Liver (tissue), 9 donors: Measurements from ENCODE around the gene ICAM1. TPM values are rescaled to one million over a fixed set of nuclear protein-coding genes. Genes with fewer than 3 reads are reported as not detected.

Source experiments
- DNase-seq: peaks from one replicate; pipeline ENCODE4 v3.0.0-alpha.2; 2017; ENCODE audit warnings: low spot score
- H3K27ac ChIP-seq, 2 donors: one replicate each; pipeline ENCODE4 v1.7.0; 2013; ENCODE audit warnings: inconsistent platforms in 2 of 2, low read length in 2 of 2, control low read depth in 1 of 2, low read depth in 1 of 2, mild to moderate bottlenecking in 1 of 2
- H3K27me3 ChIP-seq, 4 donors: one replicate each; pipeline versions ENCODE4 v1.6.1 to v1.7.0; 2013; ENCODE audit warnings: low read length in 3 of 4, inconsistent platforms in 1 of 4, mild to moderate bottlenecking in 1 of 4, moderate library complexity in 1 of 4; ENCODE audit not compliant: control insufficient read depth in 4 of 4, insufficient read depth in 4 of 4
- H3K36me3 ChIP-seq, 4 donors: one replicate each; pipeline versions ENCODE4 v1.6.1 to v1.7.0; 2013; ENCODE audit warnings: low read length in 3 of 4, mild to moderate bottlenecking in 3 of 4, low read depth in 1 of 4, moderate library complexity in 1 of 4; ENCODE audit not compliant: control insufficient read depth in 4 of 4, insufficient read depth in 3 of 4
- H3K4me1 ChIP-seq, 4 donors: one replicate each; pipeline versions ENCODE4 v1.6.1 to v1.7.0; 2013; ENCODE audit warnings: low read length in 3 of 4, mild to moderate bottlenecking in 3 of 4, moderate library complexity in 1 of 4; ENCODE audit not compliant: control insufficient read depth in 4 of 4, insufficient read depth in 4 of 4
- H3K4me3 ChIP-seq, 3 donors: one replicate each; pipeline versions ENCODE4 v1.6.1 to v1.7.0; 2013; ENCODE audit warnings: low read length in 3 of 3, control low read depth in 1 of 3, low read depth in 1 of 3, mild to moderate bottlenecking in 1 of 3
- H3K9ac ChIP-seq, 2 donors: one replicate each; pipeline ENCODE4 v1.7.0; 2013; ENCODE audit warnings: low read length in 2 of 2, mild to moderate bottlenecking in 2 of 2, moderate library complexity in 2 of 2, control low read depth in 1 of 2, low read depth in 1 of 2
- H3K9me3 ChIP-seq, 4 donors: one replicate each; pipeline versions ENCODE4 v1.6.1 to v1.7.0; 2013; ENCODE audit warnings: low read length in 3 of 4; ENCODE audit not compliant: control insufficient read depth in 4 of 4
- EGR1 ChIP-seq, 2 donors: IDR thresholded peaks; 2 replicates each; pipeline ENCODE4 v1.6.1; 2016 to 2018; ENCODE audit warnings: antibody characterized with exemption in 2 of 2, low read depth in 2 of 2
- FOXA1 ChIP-seq: IDR thresholded peaks from 2 replicates; pipeline ENCODE4 v1.6.1; 2016; ENCODE audit warnings: antibody characterized with exemption
- FOXA2 ChIP-seq: IDR thresholded peaks from 2 replicates; pipeline ENCODE4 v1.6.1; 2016; ENCODE audit warnings: antibody characterized with exemption
- GABPA ChIP-seq, 2 donors: IDR thresholded peaks in 1 of 2; conservative IDR thresholded peaks in 1 of 2; 2 replicates each; pipeline ENCODE4 v1.6.1; 2016; ENCODE audit warnings: antibody characterized with exemption in 2 of 2, mild to moderate bottlenecking in 1 of 2, moderate library complexity in 1 of 2
- HNF4A ChIP-seq, 2 donors: conservative IDR thresholded peaks; 2 replicates each; pipeline ENCODE4 v1.6.1; 2016; ENCODE audit warnings: antibody characterized with exemption in 2 of 2, mild to moderate bottlenecking in 2 of 2
- HNF4G ChIP-seq: IDR thresholded peaks from 2 replicates; pipeline ENCODE4 v1.6.1; 2016; ENCODE audit warnings: antibody characterized with exemption
- JUND ChIP-seq, 2 donors: IDR thresholded peaks; 2 replicates each; pipeline ENCODE4 v1.6.1; 2016; ENCODE audit warnings: antibody characterized with exemption in 2 of 2
- NR2F2 ChIP-seq: IDR thresholded peaks from 2 replicates; pipeline ENCODE4 v1.6.1; 2016; ENCODE audit warnings: antibody characterized with exemption
- RAD21 ChIP-seq, 2 donors: IDR thresholded peaks; 2 replicates each; pipeline ENCODE4 v1.6.1; 2016; ENCODE audit warnings: antibody characterized with exemption in 2 of 2, mild to moderate bottlenecking in 2 of 2
- RXRA ChIP-seq, 2 donors: IDR thresholded peaks; 2 replicates each; pipeline ENCODE4 v1.6.1; 2017 to 2018; ENCODE audit warnings: antibody characterized with exemption in 2 of 2, mild to moderate bottlenecking in 1 of 2
- SP1 ChIP-seq: IDR thresholded peaks from 2 replicates; pipeline ENCODE4 v1.6.1; 2018; ENCODE audit warnings: antibody characterized with exemption, mild to moderate bottlenecking
- TAF1 ChIP-seq: conservative IDR thresholded peaks from 2 replicates; pipeline ENCODE4 v1.6.1; 2016; ENCODE audit warnings: antibody characterized with exemption, mild to moderate bottlenecking
- YY1 ChIP-seq: IDR thresholded peaks from 2 replicates; pipeline ENCODE4 v1.6.1; 2016; ENCODE audit warnings: antibody characterized with exemption, mild to moderate bottlenecking
- WGBS: extraction: QIAGEN DNeasy Blood & Tissue Kit; methylation state at CpG from one replicate; pipeline ENCODE4 v1.1.7; 2013; 5-methylcytosine and 5-hydroxymethylcytosine counted together
- polyA plus RNA-seq, 2 donors: library from polyadenylated mRNA; stranded (reverse) in 1 of 2; unstranded in 1 of 2; fragments of 200-250 nt in 1 of 2; fragments of >200 nt in 1 of 2; fragmentation: Nextera tagmentation in 1 of 2; extraction: Ambion mirVana in 1 of 2; gene quantifications; one replicate each; pipeline versions ENCODE4 v1.2.1 to v1.2.3, GENCODE V29; 2013 to 2015
- total RNA-seq, 2 donors: library from RNA; depleted of rRNA; stranded (reverse); fragments of >200 nt; gene quantifications; one replicate each; pipeline ENCODE4 v1.2.3, GENCODE V29; 2014
- TF ChIP-seq, protein P1 (sequence below): fragments of 150-350 bp; IDR thresholded peaks from 2 replicates; pipeline ENCODE4 v1.5.1; 2017; ENCODE audit warnings: improper control_type of control experiment, low read depth, low read length; ENCODE audit not compliant: missing input control
- TF ChIP-seq, protein P2 (sequence below): IDR thresholded peaks from 2 replicates; pipeline ENCODE4 v1.6.1; 2016; ENCODE audit warnings: antibody characterized with exemption
- TF ChIP-seq, protein P3 (sequence below): IDR thresholded peaks from 2 replicates; pipeline ENCODE4 v1.6.1; 2016; ENCODE audit warnings: antibody characterized with exemption
- TF ChIP-seq, protein P4 (sequence below): IDR thresholded peaks from 2 replicates; pipeline ENCODE4 v1.6.1; 2016; ENCODE audit warnings: antibody characterized with exemption
- TF ChIP-seq, protein P5 (sequence below): IDR thresholded peaks from 2 replicates; pipeline ENCODE4 v1.6.1; 2016; ENCODE audit warnings: antibody characterized with exemption, mild to moderate bottlenecking
- donor health status: healthy.
- donor health status: healthy.
- donor health status: healthy.
- donor health status: healthy.
- donor health status: healthy.

The ICAM1 gene
- total and polyA plus RNA-seq, 4 donors, result 7.8 to 26.3 (median 19.8) TPM

DNA sequence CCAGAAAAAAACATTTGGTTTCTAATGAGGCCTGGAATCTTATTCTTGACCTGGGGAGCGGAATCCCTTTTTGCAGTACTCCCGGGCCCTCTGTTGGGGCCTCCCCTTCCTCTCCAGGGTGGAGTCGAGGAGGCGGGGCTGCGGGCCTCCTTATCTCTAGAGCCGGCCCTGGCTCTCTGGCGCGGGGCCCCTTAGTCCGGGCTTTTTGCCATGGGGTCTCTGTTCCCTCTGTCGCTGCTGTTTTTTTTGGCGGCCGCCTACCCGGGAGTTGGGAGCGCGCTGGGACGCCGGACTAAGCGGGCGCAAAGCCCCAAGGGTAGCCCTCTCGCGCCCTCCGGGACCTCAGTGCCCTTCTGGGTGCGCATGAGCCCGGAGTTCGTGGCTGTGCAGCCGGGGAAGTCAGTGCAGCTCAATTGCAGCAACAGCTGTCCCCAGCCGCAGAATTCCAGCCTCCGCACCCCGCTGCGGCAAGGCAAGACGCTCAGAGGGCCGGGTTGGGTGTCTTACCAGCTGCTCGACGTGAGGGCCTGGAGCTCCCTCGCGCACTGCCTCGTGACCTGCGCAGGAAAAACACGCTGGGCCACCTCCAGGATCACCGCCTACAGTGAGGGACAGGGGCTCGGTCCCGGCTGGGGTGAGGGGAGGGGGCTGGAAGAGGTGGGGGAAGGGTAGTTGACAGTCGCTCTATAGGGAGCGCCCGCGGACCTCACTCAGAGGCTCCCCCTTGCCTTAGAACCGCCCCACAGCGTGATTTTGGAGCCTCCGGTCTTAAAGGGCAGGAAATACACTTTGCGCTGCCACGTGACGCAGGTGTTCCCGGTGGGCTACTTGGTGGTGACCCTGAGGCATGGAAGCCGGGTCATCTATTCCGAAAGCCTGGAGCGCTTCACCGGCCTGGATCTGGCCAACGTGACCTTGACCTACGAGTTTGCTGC lies 16.1 kb downstream of the ICAM1 start, which contains the start of gene ICAM4:
Gene ICAM4, plus strand, starts transcription at position 153 of the 935 bp plus-strand sequence. Its CDS starts 58 bp downstream, at position 211.
- Histone ChIP-seq H3K9ac (no peak within 1 kb of the TSS), H3K27ac (peak within 1 kb of the TSS in 1 of 2 donors; percentile 26), H3K36me3 (peaks cover 14 to 35% (median 23%) of the 10 kb centered on the region in 4 donors), H3K4me1 (peaks cover 20 to 50% (median 35%) of the 10 kb centered on the region in 4 donors), H3K9me3 (no peaks in the 10 kb centered on the region), H3K4me3 (no peak within 1 kb of the TSS), H3K27me3 (peaks cover 0 to 2% (median 0%) of the 10 kb centered on the region in 4 donors)
- peak; percentile 89 for DNase-seq
- peak in 1 of 2 donors; percentile 6 for TF ChIP-seq RXRA (IDR thresholded peaks at IDR 0.05)
- no peak for TF ChIP-seq FOXA1
- peak; percentile 40 for TF ChIP-seq NR2F2
- TF ChIP-seq, protein P1, sequence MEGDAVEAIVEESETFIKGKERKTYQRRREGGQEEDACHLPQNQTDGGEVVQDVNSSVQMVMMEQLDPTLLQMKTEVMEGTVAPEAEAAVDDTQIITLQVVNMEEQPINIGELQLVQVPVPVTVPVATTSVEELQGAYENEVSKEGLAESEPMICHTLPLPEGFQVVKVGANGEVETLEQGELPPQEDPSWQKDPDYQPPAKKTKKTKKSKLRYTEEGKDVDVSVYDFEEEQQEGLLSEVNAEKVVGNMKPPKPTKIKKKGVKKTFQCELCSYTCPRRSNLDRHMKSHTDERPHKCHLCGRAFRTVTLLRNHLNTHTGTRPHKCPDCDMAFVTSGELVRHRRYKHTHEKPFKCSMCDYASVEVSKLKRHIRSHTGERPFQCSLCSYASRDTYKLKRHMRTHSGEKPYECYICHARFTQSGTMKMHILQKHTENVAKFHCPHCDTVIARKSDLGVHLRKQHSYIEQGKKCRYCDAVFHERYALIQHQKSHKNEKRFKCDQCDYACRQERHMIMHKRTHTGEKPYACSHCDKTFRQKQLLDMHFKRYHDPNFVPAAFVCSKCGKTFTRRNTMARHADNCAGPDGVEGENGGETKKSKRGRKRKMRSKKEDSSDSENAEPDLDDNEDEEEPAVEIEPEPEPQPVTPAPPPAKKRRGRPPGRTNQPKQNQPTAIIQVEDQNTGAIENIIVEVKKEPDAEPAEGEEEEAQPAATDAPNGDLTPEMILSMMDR, result no peak
- 9% methylated on average over 59 of the region's 59 CpGs for WGBS

DNA sequence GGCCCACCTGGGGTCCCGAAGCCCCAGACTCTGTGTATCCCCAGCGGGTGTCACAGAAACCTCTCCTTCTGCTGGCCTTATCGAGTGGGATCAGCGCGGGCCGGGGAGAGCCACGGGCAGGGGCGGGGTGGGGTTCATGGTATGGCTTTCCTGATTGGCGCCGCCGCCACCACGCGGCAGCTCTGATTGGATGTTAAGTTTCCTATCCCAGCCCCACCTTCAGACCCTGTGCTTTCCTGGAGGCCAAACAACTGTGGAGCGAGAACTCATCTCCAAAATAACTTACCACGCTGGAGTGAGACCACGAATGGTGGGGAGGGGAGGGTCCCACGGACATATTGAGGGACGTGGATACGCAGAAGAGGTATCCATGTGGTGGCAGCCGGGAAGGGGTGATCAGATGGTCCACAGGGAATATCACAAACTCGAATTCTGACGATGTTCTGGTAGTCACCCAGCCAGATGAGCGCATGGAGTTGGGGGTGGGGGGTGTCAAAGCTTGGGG lies 17.8 kb downstream of the ICAM1 start:
- Histone ChIP-seq H3K36me3 (peaks cover 12 to 23% (median 20%) of the 10 kb centered on the region in 4 donors), H3K9me3 (no peaks in the 10 kb centered on the region), H3K4me3 (peak overlapping the region in 1 of 3 donors; percentile 19), H3K9ac (no peak overlapping the region), H3K27ac (no peak overlapping the region), H3K4me1 (peaks cover 21 to 52% (median 40%) of the 10 kb centered on the region in 4 donors), H3K27me3 (peaks cover 0 to 8% (median 1%) of the 10 kb centered on the region in 4 donors)
- WGBS, result 6% methylated on average over 23 of the region's 23 CpGs
- no peak for TF ChIP-seq RXRA (IDR thresholded peaks at IDR 0.05)
- TF ChIP-seq FOXA2, result no peak
- TF ChIP-seq, protein P2, sequence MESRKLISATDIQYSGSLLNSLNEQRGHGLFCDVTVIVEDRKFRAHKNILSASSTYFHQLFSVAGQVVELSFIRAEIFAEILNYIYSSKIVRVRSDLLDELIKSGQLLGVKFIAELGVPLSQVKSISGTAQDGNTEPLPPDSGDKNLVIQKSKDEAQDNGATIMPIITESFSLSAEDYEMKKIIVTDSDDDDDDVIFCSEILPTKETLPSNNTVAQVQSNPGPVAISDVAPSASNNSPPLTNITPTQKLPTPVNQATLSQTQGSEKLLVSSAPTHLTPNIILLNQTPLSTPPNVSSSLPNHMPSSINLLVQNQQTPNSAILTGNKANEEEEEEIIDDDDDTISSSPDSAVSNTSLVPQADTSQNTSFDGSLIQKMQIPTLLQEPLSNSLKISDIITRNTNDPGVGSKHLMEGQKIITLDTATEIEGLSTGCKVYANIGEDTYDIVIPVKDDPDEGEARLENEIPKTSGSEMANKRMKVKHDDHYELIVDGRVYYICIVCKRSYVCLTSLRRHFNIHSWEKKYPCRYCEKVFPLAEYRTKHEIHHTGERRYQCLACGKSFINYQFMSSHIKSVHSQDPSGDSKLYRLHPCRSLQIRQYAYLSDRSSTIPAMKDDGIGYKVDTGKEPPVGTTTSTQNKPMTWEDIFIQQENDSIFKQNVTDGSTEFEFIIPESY, result no peak
- TF ChIP-seq GABPA (IDR thresholded peaks at IDR 0.05 in 1 of 2, conservative IDR thresholded peaks at IDR 0.05 in 1 of 2), result no peak
- TF ChIP-seq, protein P3, sequence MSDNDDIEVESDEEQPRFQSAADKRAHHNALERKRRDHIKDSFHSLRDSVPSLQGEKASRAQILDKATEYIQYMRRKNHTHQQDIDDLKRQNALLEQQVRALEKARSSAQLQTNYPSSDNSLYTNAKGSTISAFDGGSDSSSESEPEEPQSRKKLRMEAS, result no peak
- no peak for TF ChIP-seq SP1
- TF ChIP-seq TAF1, result no peak
- TF ChIP-seq NR2F2, result no peak
- TF ChIP-seq FOXA1, result no peak
- no peak for TF ChIP-seq EGR1 (IDR thresholded peaks at IDR 0.05; ENCODE audit: low read depth in 2 of 2)
- TF ChIP-seq, protein P4, sequence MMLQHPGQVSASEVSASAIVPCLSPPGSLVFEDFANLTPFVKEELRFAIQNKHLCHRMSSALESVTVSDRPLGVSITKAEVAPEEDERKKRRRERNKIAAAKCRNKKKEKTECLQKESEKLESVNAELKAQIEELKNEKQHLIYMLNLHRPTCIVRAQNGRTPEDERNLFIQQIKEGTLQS, result no peak
- no peak for TF ChIP-seq HNF4A (conservative IDR thresholded peaks at IDR 0.05)
- TF ChIP-seq HNF4G, result no peak
- TF ChIP-seq, protein P1, result no peak
- TF ChIP-seq JUND (IDR thresholded peaks at IDR 0.05), result no peak
- no peak for TF ChIP-seq YY1
- TF ChIP-seq, protein P5, sequence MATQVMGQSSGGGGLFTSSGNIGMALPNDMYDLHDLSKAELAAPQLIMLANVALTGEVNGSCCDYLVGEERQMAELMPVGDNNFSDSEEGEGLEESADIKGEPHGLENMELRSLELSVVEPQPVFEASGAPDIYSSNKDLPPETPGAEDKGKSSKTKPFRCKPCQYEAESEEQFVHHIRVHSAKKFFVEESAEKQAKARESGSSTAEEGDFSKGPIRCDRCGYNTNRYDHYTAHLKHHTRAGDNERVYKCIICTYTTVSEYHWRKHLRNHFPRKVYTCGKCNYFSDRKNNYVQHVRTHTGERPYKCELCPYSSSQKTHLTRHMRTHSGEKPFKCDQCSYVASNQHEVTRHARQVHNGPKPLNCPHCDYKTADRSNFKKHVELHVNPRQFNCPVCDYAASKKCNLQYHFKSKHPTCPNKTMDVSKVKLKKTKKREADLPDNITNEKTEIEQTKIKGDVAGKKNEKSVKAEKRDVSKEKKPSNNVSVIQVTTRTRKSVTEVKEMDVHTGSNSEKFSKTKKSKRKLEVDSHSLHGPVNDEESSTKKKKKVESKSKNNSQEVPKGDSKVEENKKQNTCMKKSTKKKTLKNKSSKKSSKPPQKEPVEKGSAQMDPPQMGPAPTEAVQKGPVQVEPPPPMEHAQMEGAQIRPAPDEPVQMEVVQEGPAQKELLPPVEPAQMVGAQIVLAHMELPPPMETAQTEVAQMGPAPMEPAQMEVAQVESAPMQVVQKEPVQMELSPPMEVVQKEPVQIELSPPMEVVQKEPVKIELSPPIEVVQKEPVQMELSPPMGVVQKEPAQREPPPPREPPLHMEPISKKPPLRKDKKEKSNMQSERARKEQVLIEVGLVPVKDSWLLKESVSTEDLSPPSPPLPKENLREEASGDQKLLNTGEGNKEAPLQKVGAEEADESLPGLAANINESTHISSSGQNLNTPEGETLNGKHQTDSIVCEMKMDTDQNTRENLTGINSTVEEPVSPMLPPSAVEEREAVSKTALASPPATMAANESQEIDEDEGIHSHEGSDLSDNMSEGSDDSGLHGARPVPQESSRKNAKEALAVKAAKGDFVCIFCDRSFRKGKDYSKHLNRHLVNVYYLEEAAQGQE, result no peak
- TF ChIP-seq RAD21 (IDR thresholded peaks at IDR 0.05), result no peak
- DNase-seq, result peak; percentile 87
